ENCODE measurements around the gene KCNN3. TPM values are rescaled to one million over a fixed set of nuclear protein-coding genes. Genes with fewer than 3 reads are reported as not detected.

Gene KCNN3
- total and polyA plus RNA-seq, 2 of the 13 experiments (the other 11 are each of a cell fraction or from before 2014, with no cell fraction given), result not detected

- TF ChIP-seq CTCF (CRISPR knock-in tag; IDR thresholded peaks at IDR 0.05), result no peak
- no peak for TF ChIP-seq ZEB1 (IDR thresholded peaks at IDR 0.05; ENCODE audit: insufficient replicate concordance, low read depth)
- TF ChIP-seq SMAD9 (CRISPR knock-in tag; IDR thresholded peaks at IDR 0.05), result no peak
- TF ChIP-seq MXD1 (CRISPR knock-in tag; IDR thresholded peaks at IDR 0.05), result no peak
- no peak for TF ChIP-seq BCLAF1 (IDR thresholded peaks at IDR 0.05)
- TF ChIP-seq SP4 (CRISPR knock-in tag; IDR thresholded peaks at IDR 0.05), result peak; percentile 76
- no peak for TF ChIP-seq ELK4 (CRISPR knock-in tag; IDR thresholded peaks at IDR 0.05; ENCODE audit: borderline replicate concordance)
- TF ChIP-seq ZNF782 (CRISPR knock-in tag; IDR thresholded peaks at IDR 0.05; ENCODE audit: borderline replicate concordance), result no peak
- TF ChIP-seq EED (CRISPR knock-in tag; IDR thresholded peaks at IDR 0.05), result no peak
- no peak for TF ChIP-seq YEATS4 (CRISPR knock-in tag; IDR thresholded peaks at IDR 0.05; ENCODE audit: borderline replicate concordance)
- TF ChIP-seq ZNF143 (CRISPR knock-in tag; IDR thresholded peaks at IDR 0.05), result peak; percentile 86
- TF ChIP-seq NR2F1 (CRISPR knock-in tag; IDR thresholded peaks at IDR 0.05), result no peak
- TF ChIP-seq ZBTB4 (CRISPR knock-in tag; IDR thresholded peaks at IDR 0.05; ENCODE audit: borderline replicate concordance), result no peak
- TF ChIP-seq IRF2 (CRISPR knock-in tag; IDR thresholded peaks at IDR 0.05), result peak; percentile 39; the same call in 1 of the 2 replicates
These were observed at the start of gene KCNN3 (continued) for GRCh38 chr1:154870115-154870571.

All from HepG2 (cell line).